ENCODE data around the gene ZC3H12A. TPM values are rescaled to one million over a fixed set of nuclear protein-coding genes. Genes with fewer than 3 reads are reported as not detected.

The ZC3H12A gene
- total and polyA plus RNA-seq, 2 of the 8 experiments (the other 6 are each of a cell fraction or from before 2014, with no cell fraction given): 7.4 to 10.0 TPM

- no peak for TF ChIP-seq CTBP2 (IDR thresholded peaks at IDR 0.05; ENCODE audit: borderline replicate concordance, insufficient read depth, insufficient read length, low read length)
- no peak for TF ChIP-seq SP2 (IDR thresholded peaks at IDR 0.05; ENCODE audit: low read length)
- no peak for TF ChIP-seq SIRT6 (IDR thresholded peaks at IDR 0.05; ENCODE audit: low read length)
Measured at GRCh38 chr1:37461698-37462436, 12.5 kb upstream of the ZC3H12A start (continued).

Data from H1 (cell line).